Adipose tissue (tissue), 3 donors: ENCODE data around the gene DCAF15. TPM values are rescaled to one million over a fixed set of nuclear protein-coding genes. Genes with fewer than 3 reads are reported as not detected.
"Not testable (repeated sequence)": the region's sequence is repeated elsewhere in the genome, so short reads cannot be mapped to it uniquely, and the experiment has no call there.

Source experiments
- H3K27ac ChIP-seq: one replicate; pipeline ENCODE4 v1.5.1; 2013; ENCODE audit warnings: low read depth, low read length
- WGBS, 3 donors: extraction: QIAGEN DNeasy Blood & Tissue Kit; methylation state at CpG; one replicate each; pipeline ENCODE4 v1.1.7; 2013; 5-methylcytosine and 5-hydroxymethylcytosine counted together
- polyA plus RNA-seq, 3 donors: library from polyadenylated mRNA; stranded (reverse); fragments of 200-250 nt; gene quantifications; one replicate each; pipeline ENCODE4 v1.2.3, GENCODE V29; 2013
- donor health status: healthy with polysubstance abuse.
- donor health status: Bipolar disorder and iron deficiency.
- donor health status: healthy.

The DCAF15 gene
- polyA plus RNA-seq, 3 donors = 13.5 to 29.0 (median 16.2) TPM

DNA sequence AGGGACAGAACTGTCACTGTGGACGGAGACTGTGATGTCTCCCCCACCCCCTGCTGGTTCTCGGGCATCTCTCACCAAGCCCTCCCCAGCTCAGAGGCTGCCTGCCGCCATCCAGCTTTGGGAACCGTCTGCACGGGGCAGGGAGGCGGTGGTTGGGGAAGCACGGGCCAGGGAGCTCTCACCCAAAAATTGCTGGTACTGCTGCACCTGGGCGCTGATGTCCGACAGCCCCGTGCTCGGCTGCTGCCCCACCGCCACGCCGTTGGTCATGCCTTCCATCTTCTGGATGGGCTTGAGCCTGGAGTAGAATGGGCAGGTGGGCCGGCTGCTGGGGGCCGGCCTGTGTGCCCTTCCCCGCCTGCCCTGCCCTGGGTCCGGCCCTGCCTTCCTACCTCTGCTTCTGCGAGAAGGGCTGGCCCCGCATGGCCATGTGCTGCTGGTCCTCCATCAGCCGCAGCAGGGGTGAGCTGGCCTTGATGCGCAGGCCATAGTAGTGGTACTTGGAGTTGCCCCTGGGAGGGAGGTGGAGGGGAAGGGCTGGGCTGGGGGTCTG, 16.1 kb downstream of the DCAF15 start:
- H3K27ac ChIP-seq = no peak overlapping the region
- 92 to 95% (median 92%) methylated on average over 22 of the region's 22 CpGs for WGBS, 3 donors

DNA sequence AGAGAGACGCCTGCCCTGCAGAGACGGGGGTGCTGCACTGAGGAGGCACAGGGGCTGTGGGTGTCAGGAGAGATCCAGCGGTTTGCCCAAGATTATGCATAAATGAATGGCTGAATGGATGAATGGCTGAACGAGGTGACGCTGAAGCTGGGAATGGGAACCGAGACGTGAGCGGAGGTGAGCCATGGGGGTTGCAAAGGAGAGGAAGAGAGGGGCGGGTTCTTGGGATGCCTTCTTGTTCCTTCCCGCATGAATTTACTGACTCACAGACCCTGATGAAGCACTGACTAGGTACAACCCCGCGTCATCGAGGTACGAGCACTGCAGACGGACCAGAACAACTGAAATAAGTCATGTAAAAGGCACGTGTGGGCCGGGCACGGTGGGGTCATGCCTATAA, 16.7 kb downstream of the DCAF15 start:
- 89 to 95% (median 92%) methylated on average over 18 of the region's 18 CpGs for WGBS, 3 donors
- no peak overlapping the region for H3K27ac ChIP-seq

DNA sequence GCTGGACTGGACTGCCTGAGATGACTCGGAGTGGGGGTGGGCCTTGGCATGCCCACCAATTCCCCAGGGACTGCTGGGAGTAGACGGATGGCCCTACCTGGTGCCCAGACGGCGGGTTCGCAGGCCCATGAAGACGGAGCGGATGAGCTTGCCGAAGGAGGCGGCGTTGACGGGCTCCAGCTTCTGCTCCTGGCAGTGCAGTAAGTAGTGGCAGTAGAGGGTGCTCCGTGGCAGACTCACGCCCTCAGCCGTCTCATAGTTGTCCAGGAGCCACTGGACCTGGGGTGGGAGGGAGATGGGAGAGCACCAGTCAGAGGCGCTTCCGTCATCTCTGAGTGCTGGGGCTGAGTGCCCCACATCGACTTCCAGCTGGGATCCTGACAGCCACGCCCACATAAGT, 17.6 kb downstream of the DCAF15 start:
- 90 to 95% (median 94%) methylated on average over 18 of the region's 18 CpGs for WGBS, 3 donors
- no peak overlapping the region for H3K27ac ChIP-seq

DNA sequence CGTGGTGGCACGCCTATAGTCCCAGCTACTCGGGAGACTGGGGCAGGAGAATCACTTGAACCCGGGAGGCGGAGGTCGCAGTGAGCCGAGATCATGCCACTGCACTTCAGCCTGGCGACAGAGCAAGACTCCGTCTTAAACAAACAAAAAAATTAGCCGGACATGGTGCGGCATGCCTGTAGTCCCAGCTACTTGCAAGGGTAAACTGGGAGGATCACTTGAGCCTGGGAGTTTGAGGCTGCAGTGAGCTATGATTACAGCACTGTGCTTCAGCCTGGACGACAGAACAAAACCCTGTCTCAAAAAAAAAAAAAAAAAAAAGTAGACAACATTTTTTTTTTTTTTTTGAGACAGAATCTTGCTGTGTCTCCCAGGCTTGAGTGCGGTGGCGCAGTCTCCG, 19.6 kb downstream of the DCAF15 start:
- 86 to 92% (median 89%) methylated on average over 15 of the region's 15 CpGs for WGBS, 3 donors
- H3K27ac ChIP-seq = not testable (repeated sequence)

DNA sequence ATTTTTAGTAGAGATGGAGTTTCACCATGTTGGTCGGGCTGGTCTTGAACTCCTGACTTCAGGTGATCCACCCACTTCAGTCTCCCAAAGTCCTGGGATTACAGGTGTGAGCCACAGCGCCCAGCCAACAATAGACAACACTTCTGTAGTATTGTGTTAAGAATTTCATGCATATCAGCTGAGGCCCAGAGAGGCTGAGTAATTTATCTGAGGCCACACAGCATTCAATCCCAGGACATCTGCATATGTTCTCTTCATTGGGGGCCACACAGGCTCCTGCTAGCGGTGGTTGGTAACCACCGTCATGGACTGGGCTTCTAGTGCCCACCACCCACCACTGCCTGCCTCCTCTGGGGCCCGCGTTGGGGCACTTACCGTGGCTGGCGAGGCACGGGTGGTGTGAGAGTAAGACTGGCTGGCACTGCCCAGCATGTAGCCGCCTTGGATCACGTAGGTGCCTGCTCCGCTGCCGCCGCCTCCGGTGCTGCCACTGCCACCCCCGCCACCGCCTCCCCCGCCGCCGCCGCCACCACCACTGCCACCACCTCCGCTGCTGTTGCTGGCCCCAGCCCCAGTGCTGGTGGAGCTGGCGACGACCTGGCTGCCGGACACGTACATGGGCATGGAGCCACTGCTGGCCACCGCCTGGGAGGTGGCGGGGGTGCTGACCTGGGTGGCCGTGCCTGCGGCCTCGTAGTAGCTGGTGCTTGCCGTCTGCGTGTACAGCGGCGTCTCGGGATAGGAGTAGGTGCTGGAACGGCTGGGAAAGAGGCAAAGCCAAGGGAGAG, 20.3 kb downstream of the DCAF15 start:
- no peak overlapping the region for H3K27ac ChIP-seq

DNA sequence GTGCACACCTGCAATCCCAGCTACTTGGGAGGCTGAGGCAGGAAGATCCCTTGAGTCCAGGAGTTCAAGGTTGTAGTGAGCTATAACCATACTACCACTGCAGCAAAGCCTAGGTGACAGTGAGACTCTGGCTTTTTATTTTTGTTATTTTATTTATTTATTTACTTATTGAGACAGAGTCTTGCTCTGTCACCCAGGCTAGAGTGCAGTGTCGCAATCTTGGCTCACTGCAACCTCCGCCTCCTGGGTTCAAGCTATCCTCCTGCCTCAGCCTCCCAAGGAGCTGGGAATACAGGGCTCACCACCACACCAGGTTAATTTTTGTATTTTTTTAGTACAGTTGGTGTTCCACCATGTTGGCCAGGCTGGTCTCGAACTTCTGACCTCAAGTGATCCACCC, 21.2 kb downstream of the DCAF15 start:
- not testable (repeated sequence) for H3K27ac ChIP-seq
- 96 to 98% (median 97%) methylated on average over 3 of the region's 3 CpGs for WGBS, 3 donors

More for the DNA sequence above, 20.3 kb downstream of the DCAF15 start:
- 91 to 96% (median 96%) methylated on average over 37 of the region's 37 CpGs for WGBS, 3 donors

DNA sequence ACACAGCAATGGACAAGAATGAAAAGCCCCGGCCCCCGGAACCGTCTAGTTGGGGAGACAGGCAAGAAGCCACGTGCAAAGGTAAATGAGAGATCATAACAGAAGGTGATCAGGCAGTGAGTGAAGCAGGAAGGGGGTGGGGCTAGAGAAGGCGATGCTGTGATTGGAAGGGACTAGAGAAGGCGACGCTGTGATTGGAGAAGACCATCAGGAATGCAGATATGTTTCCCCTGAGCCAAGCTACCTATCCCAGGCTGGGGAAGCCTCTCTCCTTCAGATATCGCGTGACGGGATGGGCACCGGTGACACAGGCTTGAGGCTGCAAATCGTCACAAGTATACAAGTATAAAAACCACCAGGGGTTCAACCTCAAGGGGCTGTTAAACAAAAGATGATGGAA, 21.8 kb downstream of the DCAF15 start:
- H3K27ac ChIP-seq = no peak overlapping the region
- 69 to 72% (median 70%) methylated on average over 12 of the region's 12 CpGs for WGBS, 3 donors

DNA sequence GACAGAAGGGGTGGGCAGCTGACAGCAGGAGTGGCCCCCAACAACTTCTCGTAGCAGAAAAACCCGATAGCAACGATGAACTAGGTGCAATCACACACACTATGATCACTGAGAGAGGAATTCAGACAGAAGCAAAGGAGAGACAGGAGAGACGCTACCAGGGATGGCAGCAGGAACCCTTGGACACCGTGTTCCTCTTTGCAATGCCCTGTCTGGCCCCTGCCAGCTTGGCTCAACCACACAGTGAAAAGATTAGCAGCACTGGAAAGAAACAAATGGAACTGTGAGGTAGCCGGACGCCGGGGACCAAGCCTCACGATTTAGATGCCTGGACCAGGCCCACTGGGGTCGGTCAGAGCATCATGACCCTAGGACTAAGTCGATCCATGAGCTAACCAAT, 23.6 kb downstream of the DCAF15 start:
- no peak overlapping the region for H3K27ac ChIP-seq
- 87 to 92% (median 92%) methylated on average over 11 of the region's 11 CpGs for WGBS, 3 donors

DNA sequence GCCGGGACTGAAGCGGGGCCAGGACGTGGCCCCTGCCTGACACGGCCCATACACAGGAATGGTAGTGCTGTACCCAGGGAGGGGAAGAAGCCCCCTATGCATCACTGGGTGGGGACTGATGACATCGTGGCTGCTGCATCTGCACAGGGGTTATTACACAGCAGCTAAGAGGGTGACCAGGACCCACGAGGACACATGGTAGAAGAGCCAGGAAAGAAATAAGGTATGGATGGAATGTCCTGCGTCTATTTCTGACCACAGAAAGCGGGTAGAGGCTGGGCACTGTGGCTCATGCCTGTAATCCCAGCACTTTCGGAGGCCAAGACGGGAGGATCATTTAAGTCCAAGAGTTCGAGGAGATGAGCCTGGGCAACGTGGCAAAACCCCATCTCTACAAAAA, 24.1 kb downstream of the DCAF15 start:
- no peak overlapping the region for H3K27ac ChIP-seq
- WGBS, 3 donors = 90 to 92% (median 91%) methylated on average over 12 of the region's 12 CpGs

DNA sequence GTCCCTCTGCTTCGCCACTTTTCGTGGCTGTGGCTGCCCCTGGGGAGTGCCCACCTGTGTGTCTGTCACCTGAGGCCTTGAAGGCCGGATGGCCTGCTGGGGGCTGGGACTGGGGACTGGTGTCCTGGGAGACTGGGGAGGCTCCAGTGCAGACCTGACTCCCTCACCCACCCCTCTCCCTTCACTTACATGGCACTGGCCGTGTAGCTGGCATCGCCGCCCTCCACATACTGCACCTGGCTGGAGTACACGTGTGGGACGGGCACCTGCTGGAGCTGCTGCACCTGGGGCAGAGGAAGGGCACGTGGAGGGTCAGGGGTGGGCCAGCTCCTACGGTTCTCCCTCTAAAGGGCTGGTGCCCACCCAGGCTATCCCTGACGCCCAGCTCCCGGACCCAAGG, 25.5 kb downstream of the DCAF15 start:
- 86 to 92% (median 90%) methylated on average over 12 of the region's 12 CpGs for WGBS, 3 donors
- H3K27ac ChIP-seq = no peak overlapping the region

DNA sequence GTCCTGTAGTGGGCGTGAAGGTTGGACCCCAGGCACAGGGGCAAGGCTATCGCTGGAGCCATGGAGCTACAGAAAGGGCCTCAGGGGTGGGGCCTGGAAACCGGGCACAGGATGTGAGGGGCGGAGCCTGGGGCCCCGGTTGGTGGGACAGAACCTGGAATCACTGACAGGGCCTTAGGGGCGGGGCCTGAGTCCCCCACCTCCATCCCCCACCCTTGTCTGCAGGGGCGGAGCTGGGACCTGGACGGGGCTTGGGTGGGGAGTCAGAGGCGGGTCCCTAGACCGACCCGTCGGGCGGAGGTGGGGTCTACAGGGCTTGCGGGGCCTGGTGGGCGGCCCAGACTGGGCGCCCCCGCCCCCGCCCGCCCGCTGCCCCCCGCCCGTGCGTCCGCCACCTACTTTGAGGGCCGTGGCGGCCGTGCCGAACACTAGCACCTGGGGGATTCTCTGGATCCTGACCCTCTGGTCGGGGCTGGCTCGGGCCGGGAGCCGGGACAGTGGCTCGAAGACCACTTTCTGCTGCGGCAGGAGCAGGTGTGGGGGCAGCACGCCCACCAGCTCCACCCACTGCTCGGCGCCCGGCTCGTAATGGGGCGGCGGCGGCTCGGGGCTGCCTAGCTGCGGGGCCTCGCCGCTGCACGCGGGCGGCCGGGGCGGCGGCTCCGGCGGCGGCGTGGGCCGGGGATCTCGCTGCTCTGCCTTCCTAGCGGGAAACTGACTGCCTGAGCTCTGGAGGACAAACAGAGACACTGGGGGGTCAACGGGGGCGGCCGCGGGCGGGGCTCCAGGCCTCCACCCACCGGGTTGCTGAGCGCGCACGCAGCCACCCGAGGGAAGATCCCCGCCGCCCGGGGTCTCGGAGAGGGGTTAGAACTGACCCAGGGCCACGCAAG, 26.3 kb downstream of the DCAF15 start:
- WGBS, 3 donors = 3 to 47% (median 4%) methylated on average over 48 to 74 of the region's 74 CpGs
- H3K27ac ChIP-seq = peak overlapping the region; percentile 20

DNA sequence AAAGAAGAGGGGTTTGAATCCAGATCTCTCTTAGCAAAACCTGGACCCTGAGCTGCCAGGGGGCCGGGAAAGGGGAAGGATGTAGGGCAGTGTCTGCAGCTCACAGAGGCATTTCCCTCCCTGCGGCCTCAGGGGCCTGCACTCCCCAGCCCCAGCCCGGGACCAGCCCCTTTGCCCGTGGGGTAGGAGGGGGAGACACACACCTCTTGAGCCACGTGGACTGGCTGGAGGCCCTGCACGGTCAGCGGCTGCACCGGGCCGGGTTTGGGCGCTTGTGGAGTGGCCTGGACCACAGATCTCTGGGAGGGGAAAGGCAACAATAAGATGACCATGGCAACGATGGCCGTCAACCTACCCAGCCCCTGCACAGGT, 26.9 kb downstream of the DCAF15 start:
- H3K27ac ChIP-seq = no peak overlapping the region
- 12 to 51% (median 17%) methylated on average over 12 of the region's 12 CpGs for WGBS, 3 donors

DNA sequence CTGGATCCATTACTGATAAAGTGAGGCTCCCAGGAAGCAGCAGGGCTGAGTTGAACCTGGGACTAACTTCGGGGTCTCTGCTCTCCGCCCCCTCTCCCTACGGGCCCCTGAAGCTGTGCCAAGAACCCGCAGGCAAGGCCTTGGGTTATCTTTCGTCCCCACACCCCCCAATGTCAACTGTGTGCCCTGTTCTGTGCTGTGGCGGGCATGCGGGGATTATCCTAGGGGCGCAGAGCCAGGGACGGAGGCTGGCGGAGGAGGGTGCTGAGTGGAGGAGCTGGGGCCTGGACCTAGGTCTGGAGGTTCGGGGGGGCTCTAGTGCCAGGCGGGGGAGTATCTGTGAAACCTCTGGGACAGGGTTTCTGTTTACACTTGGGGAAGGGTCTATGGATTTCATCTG, 27.4 kb downstream of the DCAF15 start:
- 70 to 77% (median 74%) methylated on average over 12 of the region's 12 CpGs for WGBS, 3 donors
- no peak overlapping the region for H3K27ac ChIP-seq

DNA sequence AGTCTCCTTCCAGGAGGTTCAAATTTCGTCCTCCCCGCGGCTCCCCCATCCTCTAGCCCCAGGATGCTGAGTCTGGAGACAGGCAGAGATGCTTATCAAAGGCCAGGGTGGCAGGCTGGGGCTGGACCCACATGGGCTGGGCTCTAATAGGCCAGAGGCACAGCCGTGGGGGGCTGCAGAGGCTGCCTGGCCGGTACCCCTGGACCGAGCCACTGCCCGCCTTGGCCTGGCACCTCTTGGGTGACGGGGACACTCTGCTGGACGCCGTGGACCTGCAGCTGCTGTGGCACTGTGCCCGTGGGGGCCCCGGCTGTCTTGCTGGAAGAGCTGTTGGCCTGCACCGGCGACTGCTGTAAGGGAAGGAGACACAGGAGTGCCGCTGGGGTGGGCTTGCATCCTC, 28.0 kb downstream of the DCAF15 start:
- WGBS, 3 donors = 91 to 95% (median 93%) methylated on average over 14 to 15 of the region's 15 CpGs

DNA sequence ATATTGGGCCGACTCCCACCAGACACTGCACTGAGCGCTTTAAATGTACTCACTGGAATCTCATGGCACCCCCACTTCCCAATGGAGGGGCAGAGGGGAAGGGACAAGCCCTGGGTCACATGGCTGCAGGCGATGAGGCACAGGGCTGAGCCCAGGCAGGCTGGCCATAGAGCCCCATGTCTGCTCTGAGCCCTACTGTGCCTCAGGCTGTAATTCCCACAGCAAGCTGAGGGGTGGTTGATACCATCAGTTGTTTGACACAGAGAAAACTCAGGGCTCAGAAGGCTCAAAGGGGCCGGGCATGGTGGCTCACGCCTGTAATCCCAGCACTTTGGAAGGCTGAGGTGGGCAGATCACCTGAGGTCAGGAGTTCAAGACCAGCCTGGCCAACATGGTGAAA, 28.7 kb downstream of the DCAF15 start:
- no peak overlapping the region for H3K27ac ChIP-seq
- 92 to 99% (median 97%) methylated on average over 5 of the region's 5 CpGs for WGBS, 3 donors

More for the DNA sequence above, 28.0 kb downstream of the DCAF15 start:
- H3K27ac ChIP-seq = no peak overlapping the region

DNA sequence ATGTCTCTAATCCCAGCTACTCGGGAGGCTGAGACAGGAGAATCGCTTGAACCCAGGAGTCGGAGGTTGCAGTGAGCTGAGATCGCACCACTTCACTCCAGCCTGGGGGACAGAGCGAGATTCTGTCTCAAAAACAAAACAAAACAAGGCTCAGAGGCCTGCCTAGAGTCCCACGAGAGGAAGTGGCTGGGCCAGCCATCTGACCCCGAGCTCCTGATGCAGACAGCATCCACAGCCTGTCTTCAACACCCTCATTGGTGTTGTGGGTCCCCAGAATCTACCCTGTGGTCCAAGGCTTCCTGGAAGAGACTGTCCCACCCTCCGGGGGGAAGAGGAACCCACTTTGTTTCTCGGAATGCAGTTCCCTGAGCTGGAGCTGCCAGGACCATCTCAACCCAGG, 29.2 kb downstream of the DCAF15 start:
- no peak overlapping the region for H3K27ac ChIP-seq
- WGBS, 3 donors = 72 to 92% (median 78%) methylated on average over 9 of the region's 9 CpGs

DNA sequence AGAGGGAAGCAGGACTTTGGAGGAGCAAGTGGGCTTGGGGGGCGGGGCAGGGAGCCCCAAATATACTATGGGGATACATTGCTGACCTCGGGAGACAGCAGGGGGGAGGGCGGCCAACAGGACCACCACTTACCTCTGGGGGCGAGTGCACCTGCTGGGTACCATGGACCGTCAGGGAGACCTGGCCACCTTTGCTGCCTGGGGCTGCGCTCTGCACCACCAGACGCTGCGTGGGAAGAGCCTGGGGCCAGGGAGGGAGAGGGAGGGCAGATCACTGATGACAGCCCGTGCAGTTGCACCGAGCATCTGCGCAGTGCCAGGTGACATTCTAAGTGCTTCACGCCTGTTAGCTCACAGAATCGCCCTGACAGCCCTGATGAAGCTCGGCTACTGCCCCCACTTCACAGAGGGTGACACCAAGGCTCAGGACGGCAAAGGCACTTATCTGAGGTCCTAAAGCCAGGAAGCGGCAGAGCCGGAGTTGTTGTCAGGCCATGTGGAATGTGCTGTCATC, 29.7 kb downstream of the DCAF15 start:
- 93 to 97% (median 95%) methylated on average over 17 of the region's 17 CpGs for WGBS, 3 donors
- no peak overlapping the region for H3K27ac ChIP-seq

DNA sequence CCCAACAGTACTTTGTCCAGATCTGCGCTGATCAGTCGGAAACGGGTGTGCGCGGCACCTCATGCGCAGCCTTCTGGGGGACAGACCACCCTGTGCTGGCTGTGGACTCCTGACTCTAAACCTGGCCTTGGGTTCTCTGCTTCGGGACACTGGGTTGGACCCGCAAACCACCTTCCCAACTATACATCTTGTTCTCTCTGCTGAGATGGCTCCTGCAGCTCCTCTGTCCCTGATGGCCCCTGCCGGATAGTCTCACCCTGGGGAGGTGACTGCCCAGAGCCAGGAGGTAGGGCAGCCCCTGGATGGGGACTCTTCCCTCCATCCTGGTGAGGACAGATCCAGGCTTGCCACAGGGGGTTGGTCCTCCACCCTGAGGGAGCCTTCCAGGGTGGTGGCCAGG, 30.5 kb downstream of the DCAF15 start:
- no peak overlapping the region for H3K27ac ChIP-seq
- WGBS, 3 donors = 96 to 100% (median 97%) methylated on average over 9 of the region's 9 CpGs
